HepG2 (cell line): Measurements from ENCODE around the gene THSD4. TPM values are rescaled to one million over a fixed set of nuclear protein-coding genes. Genes with fewer than 3 reads are reported as not detected.

Source experiments
- ATAC-seq: fragments of 200-7000 bp; cut with Tn5 transposase; 3 replicates; pipeline ENCODE4 v1.9.1; 2020; ENCODE audit warnings: mild to moderate bottlenecking, moderate library complexity
- BruUV-seq: library from RNA; stranded (reverse); fragments of 400-500 nt; replicated peaks from 2 replicates; lab custom pipeline; 2021; lab: Mats Ljungman, UMichigan
- CTCF ChIA-PET: fragments of 300-600 bp; formaldehyde crosslinking; extraction: SDS; loops from one replicate; lab custom pipeline; 2021; ENCODE audit warnings: low total read pairs, inconsistent platforms, low intra/inter-chr PET ratio; lab: Yijun Ruan, JAX
- POLR2A ChIA-PET: fragments of 350-600 bp; sonication (Branson Sonifier 250); formaldehyde crosslinking; loops from one replicate; lab custom pipeline; 2020; ENCODE audit warnings: antibody characterized with exemption, inconsistent platforms; lab: Yijun Ruan, JAX
- DNase-seq: peaks from one replicate; pipeline ENCODE4 v3.0.0-alpha.2; 2015; ENCODE audit warnings: low spot score
- FAIRE-seq: peaks from 3 replicates; lab custom pipeline; 2011; peaks lifted over from hg19 to GRCh38; lab: Jason Lieb, UNC
- H2AFZ ChIP-seq: one replicate; pipeline ENCODE4 v1.6.1; 2011; ENCODE audit warnings: low read length, inconsistent platforms
- H3K27ac ChIP-seq: fragments of 300-600 bp; 3 replicates; pipeline ENCODE4 v1.8.0; 2011; ENCODE audit warnings: mixed run types, mild to moderate bottlenecking, mixed read lengths, low read length, inconsistent platforms; ENCODE audit not compliant: insufficient read depth; ENCODE audit errors: extremely low read length
- H3K27me3 ChIP-seq, 2 experiments: fragments of 200-600 bp in 1 of 2; 2 replicates in 1 of 2; 3 replicates in 1 of 2; pipeline versions ENCODE4 v1.6.0 to v1.8.0; 2011; ENCODE audit warnings: low read length in 2 of 2, mild to moderate bottlenecking in 2 of 2, moderate library complexity in 2 of 2, inconsistent platforms in 1 of 2; ENCODE audit not compliant: insufficient read depth in 2 of 2, control insufficient read depth in 1 of 2
- H3K36me3 ChIP-seq, 2 experiments: fragments of 200-600 bp in 1 of 2; replicated peaks in 1 of 2; 2 replicates in 1 of 2; 3 replicates in 1 of 2; pipeline versions ENCODE4 v1.5.1 to v1.8.0; 2011; ENCODE audit warnings: low read length in 2 of 2, inconsistent platforms in 1 of 2; ENCODE audit not compliant: insufficient read depth in 2 of 2, control insufficient read depth in 1 of 2
- H3K4me1 ChIP-seq: 2 replicates; pipeline ENCODE4 v1.5.1; 2012; ENCODE audit warnings: low read length, inconsistent platforms; ENCODE audit not compliant: insufficient read depth
- H3K4me2 ChIP-seq: 2 replicates; pipeline ENCODE4 v1.6.0; 2011; ENCODE audit warnings: low read depth, low read length, inconsistent platforms
- H3K4me3 ChIP-seq, 3 experiments: fragments of 200-600 bp in 1 of 3; sonication (generic), shearing (Covaris generic) in 1 of 3; replicated peaks in 1 of 3; 2 replicates each; pipeline ENCODE4 v1.5.1; 2011 to 2016; ENCODE audit warnings: low read length in 3 of 3, inconsistent platforms in 2 of 3, low read depth in 2 of 3, mild to moderate bottlenecking in 2 of 3, control low read depth in 1 of 3, mixed read lengths in 1 of 3; ENCODE audit not compliant: insufficient read depth in 1 of 3
- H3K79me2 ChIP-seq: one replicate; pipeline ENCODE4 v1.6.1; 2011; ENCODE audit warnings: low read length, inconsistent platforms; ENCODE audit not compliant: insufficient read depth
- H3K9ac ChIP-seq: 2 replicates; pipeline ENCODE4 v1.6.0; 2011; ENCODE audit warnings: mild to moderate bottlenecking, low read depth, low read length, inconsistent platforms; ENCODE audit not compliant: insufficient read depth
- H3K9me3 ChIP-seq: 2 replicates; pipeline ENCODE4 v1.5.1; 2012; ENCODE audit warnings: mild to moderate bottlenecking, low read length
- H4K20me1 ChIP-seq: 2 replicates; pipeline ENCODE4 v1.6.0; 2011; ENCODE audit warnings: inconsistent platforms, mild to moderate bottlenecking, low read length, moderate library complexity; ENCODE audit not compliant: insufficient read depth
- DZIP1 ChIP-seq: sonication (generic); formaldehyde crosslinking; IDR thresholded peaks from 2 replicates; pipeline ENCODE4 v1.5.0; 2020; ENCODE audit warnings: mild to moderate bottlenecking, missing genetic modification reagents
- HNF4A ChIP-seq: sonication (generic); formaldehyde crosslinking; IDR thresholded peaks from 2 replicates; pipeline ENCODE4 v1.4.0; 2020; ENCODE audit warnings: missing genetic modification reagents
- IRF2 ChIP-seq: IDR thresholded peaks from 2 replicates; pipeline ENCODE4 v1.6.1; 2018; ENCODE audit warnings: missing genetic modification reagents, missing compliant biosample characterization
- MAFF ChIP-seq: IDR thresholded peaks from 2 replicates; pipeline ENCODE4 v1.6.1; 2011; ENCODE audit warnings: low read depth, low read length, improper control_type of control experiment
- MAFK ChIP-seq, 2 experiments: IDR thresholded peaks in 1 of 2; conservative IDR thresholded peaks in 1 of 2; 2 replicates each; pipeline ENCODE4 v1.6.1; 2011; ENCODE audit warnings: improper control_type of control experiment in 2 of 2, low read length in 2 of 2
- MATR3 ChIP-seq: sonication (generic); formaldehyde crosslinking; IDR thresholded peaks from 2 replicates; pipeline ENCODE4 v1.4.0; 2020; ENCODE audit warnings: missing genetic modification reagents
- NCOR1 ChIP-seq: fragments of 200-600 bp; sonication (generic); IDR thresholded peaks from 2 replicates; pipeline ENCODE4 v1.7.0; 2017; ENCODE audit warnings: antibody characterized with exemption, low read length, borderline replicate concordance
- NFE2L2 ChIP-seq: fragments of 150-350 bp; IDR thresholded peaks from 2 replicates; pipeline ENCODE4 v1.6.1; 2014; ENCODE audit warnings: low read length
- ZNF124 ChIP-seq: sonication (generic); formaldehyde crosslinking; IDR thresholded peaks from 2 replicates; pipeline ENCODE4 v1.4.0; 2020; ENCODE audit warnings: missing genetic modification reagents
- ZNF512 ChIP-seq: sonication (generic); formaldehyde crosslinking; IDR thresholded peaks from 2 replicates; pipeline ENCODE4 v1.4.0; 2020; ENCODE audit warnings: mild to moderate bottlenecking, missing genetic modification reagents
- WGBS: methylation state at CpG from one replicate; pipeline ENCODE4 v1.1.6; 2017; ENCODE audit warnings: low lambda C conversion rate; 5-methylcytosine and 5-hydroxymethylcytosine counted together
- in situ Hi-C: cut with HindIII; loops from 2 replicates; pipeline ENCODE4 v1.10.0; 2017; ENCODE audit warnings: low pct_unique_long_range_greater_than_20kb; ENCODE audit not compliant: extremely low pct_ligation_motif_present
- intact Hi-C: fragments of 100-400 bp; cut with micrococcal nuclease; formaldehyde crosslinking; loops from one replicate; pipeline ENCODE4 v1.10.0; 2022; ENCODE audit not compliant: unreplicated experiment
- polyA plus RNA-seq, 8 experiments: library from polyadenylated mRNA; depleted of rRNA in 3 of 8; stranded (reverse) in 7 of 8; unstranded in 1 of 8; fragments of >200 nt; fragmentation: Illumina TruSeq in 4 of 8; extraction: Trizol in 4 of 8; gene quantifications; 2 replicates each; pipeline versions ENCODE4 v1.2.1 to v1.2.3, GENCODE V29; 2011 to 2016; ENCODE audit warnings: low read depth in 4 of 8, missing spikeins in 1 of 8, mixed read lengths in 1 of 8; ENCODE audit not compliant: insufficient read depth in 1 of 8
- total RNA-seq, 5 experiments: library from RNA; depleted of rRNA; stranded (reverse); fragments of >200 nt; fragmentation: Illumina TruSeq; extraction: Trizol; gene quantifications; 2 replicates each; pipeline ENCODE4 v1.2.3, GENCODE V29; 2016; ENCODE audit warnings: low read depth in 1 of 5

The THSD4 gene
- total and polyA plus RNA-seq, 2 of the 13 experiments (the other 11 are each of a cell fraction or from before 2014, with no cell fraction given), result 0.07 to 0.21 TPM

GRCh38 chr15:71328453-71328852, 213.2 kb downstream of the THSD4 start:
- TF ChIP-seq ZNF124 (CRISPR knock-in tag) (no peak), HNF4A (CRISPR knock-in tag) (peak; percentile 43), NCOR1 (peak; percentile 48; the same call in 1 of the 2 replicates), ZNF512 (CRISPR knock-in tag) (no peak), DZIP1 (CRISPR knock-in tag) (no peak), MAFF (peak; percentile 76), NFE2L2 (peak; percentile 45; the same call in 1 of the 2 replicates), IRF2 (no peak), MAFK (conservative IDR thresholded peaks at IDR 0.05 in 1 of 2, IDR thresholded peaks at IDR 0.05 in 1 of 2; ENCODE audit: low read length in 2 of 2) (peak; percentile 83 to 85), MATR3 (no peak)
- ChIA-PET POLR2A (no interaction called here), CTCF (no interaction called here)
- H3K79me2 ChIP-seq, result no peaks in the 10 kb centered on the region
- 2% methylated on average over 3 of the region's 3 CpGs for WGBS
- H3K9ac ChIP-seq, result no peak overlapping the region
- H2AFZ ChIP-seq, result no peak overlapping the region
- H3K27ac ChIP-seq, result no peak overlapping the region
- intact Hi-C loops (no loop called here), in situ Hi-C loops (no loop called here)
- BruUV-seq, result no TSS peak
- no peak overlapping the region for H3K4me3 ChIP-seq
- FAIRE-seq (no peak), ATAC-seq (no peak), DNase-seq (peak; percentile 23)
- H3K4me2 ChIP-seq, result no peak overlapping the region
- H3K36me3 ChIP-seq, result no peaks in the 10 kb centered on the region
- H3K27me3 ChIP-seq, result no peaks in the 10 kb centered on the region
- H3K4me1 ChIP-seq, result peaks cover 10% of the 10 kb centered on the region
- H4K20me1 ChIP-seq, result no peaks in the 10 kb centered on the region
- H3K9me3 ChIP-seq, result no peaks in the 10 kb centered on the region
